Loucy (cell line): ENCODE results near the gene DSEL.

Experiments
- H2AFZ ChIP-seq: fragments of 200-600 bp; sonication (generic); 2 replicates; pipeline ENCODE4 v1.6.0; 2016; ENCODE audit warnings: antibody characterized with exemption, mild to moderate bottlenecking, low read length, moderate library complexity
- H3F3A ChIP-seq: fragments of 200-600 bp; 2 replicates; pipeline ENCODE4 v1.6.0; 2016; ENCODE audit warnings: antibody characterized with exemption, low read depth, mild to moderate bottlenecking
- H3K27me3 ChIP-seq: fragments of 200-600 bp; sonication (generic); 2 replicates; pipeline ENCODE4 v1.6.1; 2014; ENCODE audit warnings: low read length, mild to moderate bottlenecking; ENCODE audit not compliant: insufficient read depth, poor library complexity, severe bottlenecking
- H3K36me3 ChIP-seq: fragments of 200-600 bp; sonication (generic); 2 replicates; pipeline ENCODE4 v1.6.1; 2016; ENCODE audit warnings: low read length; ENCODE audit not compliant: insufficient read depth
- H3K4me1 ChIP-seq: fragments of 200-600 bp; sonication (generic); 2 replicates; pipeline ENCODE4 v1.5.1; 2014; ENCODE audit warnings: low read length, mild to moderate bottlenecking; ENCODE audit not compliant: insufficient read depth, poor library complexity, severe bottlenecking
- H3K4me2 ChIP-seq: fragments of 200-600 bp; sonication (generic); 2 replicates; pipeline ENCODE4 v1.6.0; 2014; ENCODE audit warnings: antibody characterized with exemption, low read length, low read depth, mild to moderate bottlenecking; ENCODE audit not compliant: poor library complexity, severe bottlenecking
- H3K4me3 ChIP-seq: fragments of 200-600 bp; sonication (generic); 2 replicates; pipeline ENCODE4 v1.5.1; 2014; ENCODE audit warnings: low read length, mild to moderate bottlenecking, mixed read lengths; ENCODE audit not compliant: poor library complexity, severe bottlenecking
- H3K79me2 ChIP-seq: fragments of 200-600 bp; sonication (generic); 2 replicates; pipeline ENCODE4 v1.6.1; 2014; ENCODE audit warnings: low read length; ENCODE audit not compliant: insufficient read depth
- H3K9ac ChIP-seq: fragments of 200-600 bp; sonication (generic); 2 replicates; pipeline ENCODE4 v1.6.0; 2014; ENCODE audit warnings: mild to moderate bottlenecking, low read depth, low read length, moderate library complexity; ENCODE audit not compliant: poor library complexity, severe bottlenecking
- H3K9me2 ChIP-seq: fragments of 200-600 bp; sonication (generic); replicated peaks from 2 replicates; pipeline ENCODE4 v1.6.1; 2016; ENCODE audit warnings: low read depth, low read length, mixed read lengths
- H3K9me3 ChIP-seq: fragments of 200-600 bp; sonication (generic); 2 replicates; pipeline ENCODE4 v1.6.1; 2014; ENCODE audit warnings: mild to moderate bottlenecking, antibody characterized with exemption, low read length, low read depth; ENCODE audit not compliant: insufficient read depth
- H4K20me1 ChIP-seq: fragments of 200-600 bp; sonication (generic); 2 replicates; pipeline ENCODE4 v1.6.0; 2014; ENCODE audit warnings: antibody characterized with exemption, low read length, mild to moderate bottlenecking; ENCODE audit not compliant: insufficient read depth, poor library complexity, severe bottlenecking
- CTCF ChIP-seq: fragments of 200-600 bp; sonication (generic); conservative IDR thresholded peaks from 2 replicates; pipeline ENCODE4 v1.5.1; 2014; ENCODE audit warnings: mild to moderate bottlenecking, antibody characterized with exemption, low read length
- EZH2phosphoT487 ChIP-seq: fragments of 200-600 bp; IDR thresholded peaks from 2 replicates; pipeline ENCODE4 v1.6.1; 2018; ENCODE audit warnings: antibody characterized with exemption, mild to moderate bottlenecking, moderate library complexity, borderline replicate concordance

Gene DSEL

GRCh38 chr18:67485655-67486054 is 30.9 kb downstream of the DSEL start:
- no peaks in the 10 kb centered on the region for H3K9me3 ChIP-seq
- TF ChIP-seq EZH2phosphoT487 = no peak
- no peak for TF ChIP-seq CTCF
- H3K9ac ChIP-seq = no peak overlapping the region
- no peak overlapping the region for H2AFZ ChIP-seq
- H3K27me3 ChIP-seq = no peaks in the 10 kb centered on the region
- no peaks in the 10 kb centered on the region for H4K20me1 ChIP-seq
- H3K9me2 ChIP-seq = no peaks in the 10 kb centered on the region
- H3F3A ChIP-seq = no peaks in the 10 kb centered on the region
- H3K79me2 ChIP-seq = no peaks in the 10 kb centered on the region
- peaks cover 13% of the 10 kb centered on the region for H3K4me1 ChIP-seq
- no peaks in the 10 kb centered on the region for H3K36me3 ChIP-seq
- no peak overlapping the region for H3K4me3 ChIP-seq
- no peak overlapping the region for H3K4me2 ChIP-seq

- Histone ChIP-seq H3K9ac (no peak overlapping the region), H2AFZ (no peak overlapping the region), H3K4me1 (peaks cover 13% of the 10 kb centered on the region), H3K79me2 (no peaks in the 10 kb centered on the region), H4K20me1 (no peaks in the 10 kb centered on the region), H3K27me3 (no peaks in the 10 kb centered on the region), H3K9me2 (no peaks in the 10 kb centered on the region), H3K9me3 (no peaks in the 10 kb centered on the region), H3K36me3 (no peaks in the 10 kb centered on the region), H3K4me2 (no peak overlapping the region), H3K4me3 (no peak overlapping the region), H3F3A (no peaks in the 10 kb centered on the region)
- TF ChIP-seq EZH2phosphoT487 (no peak), CTCF (no peak)
Measured at GRCh38 chr18:67484458-67484857, 32.1 kb downstream of the DSEL start.

- Histone ChIP-seq H2AFZ (no peak overlapping the region), H3K36me3 (no peaks in the 10 kb centered on the region), H3K9ac (no peak overlapping the region), H3K9me2 (no peaks in the 10 kb centered on the region), H3K79me2 (no peaks in the 10 kb centered on the region), H3K4me2 (no peak overlapping the region), H3K4me1 (peaks cover 13% of the 10 kb centered on the region), H3K9me3 (no peaks in the 10 kb centered on the region), H3K4me3 (no peak overlapping the region), H3F3A (no peaks in the 10 kb centered on the region), H3K27me3 (no peaks in the 10 kb centered on the region), H4K20me1 (no peaks in the 10 kb centered on the region)
- TF ChIP-seq EZH2phosphoT487 = no peak
- no peak for TF ChIP-seq CTCF
Measured at GRCh38 chr18:67483952-67484351, 32.6 kb downstream of the DSEL start.
